K562 (cell line): ENCODE measurements around the gene MRFAP1. TPM values are rescaled to one million over a fixed set of nuclear protein-coding genes. Genes with fewer than 3 reads are reported as not detected.

Source experiments
- ATF1 ChIP-seq, 2 experiments: fragments of 450-650 bp in 1 of 2; IDR thresholded peaks; 2 replicates each; pipeline ENCODE4 v1.6.1; 2016; ENCODE audit warnings: missing compliant biosample characterization in 1 of 2, missing genetic modification characterization in 1 of 2
- CTCF ChIP-seq, 3 experiments: IDR thresholded peaks in 2 of 3; conservative IDR thresholded peaks in 1 of 3; 2 replicates each; pipeline ENCODE4 v1.5.1; 2011 to 2012; ENCODE audit warnings: low read length in 3 of 3, mild to moderate bottlenecking in 3 of 3, control low read depth in 2 of 3, improper control_type of control experiment in 1 of 3, inconsistent platforms in 1 of 3, low read depth in 1 of 3, mixed read lengths in 1 of 3, moderate library complexity in 1 of 3; ENCODE audit not compliant: insufficient read depth in 2 of 3
- CUX1 ChIP-seq: fragments of 200-800 bp; sonication (Bioruptor generic); IDR thresholded peaks from 2 replicates; pipeline ENCODE4 v1.6.1; 2016; ENCODE audit warnings: missing genetic modification characterization, missing compliant biosample characterization
- FOXA3 ChIP-seq, 2 experiments: fragments of 450-650 bp in 1 of 2; sonication (generic) in 1 of 2; formaldehyde crosslinking; IDR thresholded peaks in 1 of 2; conservative IDR thresholded peaks in 1 of 2; 2 replicates each; pipeline versions ENCODE4 v1.4.0 to v1.8.0; 2020 to 2022; ENCODE audit warnings: mild to moderate bottlenecking in 2 of 2, missing genetic modification reagents in 1 of 2
- RREB1 ChIP-seq: fragments of 250-450 bp; sonication (Bioruptor Pico); IDR thresholded peaks from 2 replicates; pipeline ENCODE4 v1.4.0; 2020
- YY1 ChIP-seq, 3 experiments: IDR thresholded peaks; 2 replicates each; pipeline ENCODE4 v1.6.1; 2011; ENCODE audit warnings: low read length in 2 of 3, mild to moderate bottlenecking in 2 of 3, moderate library complexity in 2 of 3, borderline replicate concordance in 1 of 3, control low read depth in 1 of 3, low read depth in 1 of 3; ENCODE audit not compliant: insufficient read depth in 3 of 3, insufficient replicate concordance in 2 of 3, control insufficient read depth in 1 of 3, insufficient read length in 1 of 3; ENCODE audit errors: extremely low read depth in 1 of 3
- polyA plus RNA-seq, 8 experiments: library from polyadenylated mRNA; depleted of rRNA in 4 of 8; stranded (reverse) in 5 of 8; unstranded in 3 of 8; fragments of >200 nt; fragmentation: Nextera tagmentation in 2 of 8; fragmentation: Illumina TruSeq in 1 of 8; extraction: Ambion mirVana in 2 of 8; extraction: Trizol in 1 of 8; gene quantifications; 2 replicates each; pipeline versions ENCODE4 v1.2.1 to v1.2.3, GENCODE V29; 2011 to 2014; ENCODE audit warnings: inconsistent platforms in 1 of 8, missing spikeins in 1 of 8
- total RNA-seq, 7 experiments: library from RNA; depleted of rRNA in 6 of 7; stranded (reverse); fragments of >200 nt in 6 of 7; fragmentation: Illumina TruSeq in 2 of 7; extraction: Trizol in 2 of 7; gene quantifications; 2 replicates each; pipeline versions ENCODE4 v1.2.1 to v1.2.3, GENCODE V29; 2011 to 2021; ENCODE audit warnings: low replicate concordance in 1 of 7

MRFAP1 gene
- total and polyA plus RNA-seq, 9 of the 15 experiments (the other 6 are each of a cell fraction or from before 2014, with no cell fraction given) = 46.0 to 270 (median 151) TPM

- TF ChIP-seq YY1 (IDR thresholded peaks at IDR 0.05; ENCODE audit: borderline replicate concordance in 1 of 3, control insufficient read depth in 1 of 3, extremely low read depth in 1 of 3, insufficient read depth in 3 of 3, insufficient read length in 1 of 3, insufficient replicate concordance in 2 of 3, low read depth in 1 of 3, low read length in 2 of 3) (peak; percentile 25 to 91 (median 82)), CUX1 (no peak), ATF1 (CRISPR knock-in tag; IDR thresholded peaks at IDR 0.05) (no peak), ATF1 (tag; IDR thresholded peaks at IDR 0.05) (peak; percentile 69), FOXA3 (CRISPR knock-in tag; conservative IDR thresholded peaks at IDR 0.05 in 1 of 2, IDR thresholded peaks at IDR 0.05 in 1 of 2) (peak in 1 of 2 experiments; percentile 14; a peak in 2 of 4 replicates), RREB1 (no peak), CTCF (IDR thresholded peaks at IDR 0.05 in 2 of 3, conservative IDR thresholded peaks at IDR 0.05 in 1 of 3; ENCODE audit: insufficient read depth in 2 of 3, low read depth in 1 of 3, low read length in 3 of 3) (peak in 1 of 3 experiments; percentile 21; a peak in 2 of 6 replicates)
Observed at GRCh38 chr4:6673660-6674499, 33.4 kb downstream of the MRFAP1 start (continued).
